WTC11 (cell line): ENCODE data around the gene LIN28A.

Source experiments
- CTCF ChIP-seq: fragments of 200-600 bp; IDR thresholded peaks from 2 replicates; pipeline ENCODE4 v1.8.0; 2022; ENCODE audit warnings: antibody characterized with exemption
- HMGXB4 ChIP-seq: sonication (generic); formaldehyde crosslinking; IDR thresholded peaks from 2 replicates; pipeline ENCODE4 v1.8.1; 2023; ENCODE audit warnings: mild to moderate bottlenecking, moderate library complexity, missing genetic modification reagents
- MAX ChIP-seq: sonication (generic); formaldehyde crosslinking; IDR thresholded peaks from 2 replicates; pipeline ENCODE4 v1.8.0; 2022; ENCODE audit warnings: mild to moderate bottlenecking, missing genetic modification reagents
- MYBL2 ChIP-seq: sonication (generic); formaldehyde crosslinking; IDR thresholded peaks from 2 replicates; pipeline ENCODE4 v1.8.1; 2023; ENCODE audit warnings: mild to moderate bottlenecking, moderate library complexity, missing genetic modification reagents
- USF1 ChIP-seq: sonication (generic); formaldehyde crosslinking; IDR thresholded peaks from 2 replicates; pipeline ENCODE4 v1.8.0; 2022; ENCODE audit warnings: mild to moderate bottlenecking, missing genetic modification reagents

GRCh38 chr1:26434161-26434752 lies 23.6 kb downstream of the LIN28A start:
- no peak for TF ChIP-seq CTCF
- no peak for TF ChIP-seq USF1 (CRISPR knock-in tag)
- TF ChIP-seq HMGXB4: no peak
- TF ChIP-seq MAX (CRISPR knock-in tag): no peak
- TF ChIP-seq MYBL2 (CRISPR knock-in tag): no peak
